Measurements from ENCODE around the gene KDM4C. TPM values are rescaled to one million over a fixed set of nuclear protein-coding genes. Genes with fewer than 3 reads are reported as not detected.

KDM4C gene
- polyA plus RNA-seq, 1 donor (not counting 4 experiments of a cell fraction or from before 2014, with no cell fraction given): 17.2 TPM

DNA sequence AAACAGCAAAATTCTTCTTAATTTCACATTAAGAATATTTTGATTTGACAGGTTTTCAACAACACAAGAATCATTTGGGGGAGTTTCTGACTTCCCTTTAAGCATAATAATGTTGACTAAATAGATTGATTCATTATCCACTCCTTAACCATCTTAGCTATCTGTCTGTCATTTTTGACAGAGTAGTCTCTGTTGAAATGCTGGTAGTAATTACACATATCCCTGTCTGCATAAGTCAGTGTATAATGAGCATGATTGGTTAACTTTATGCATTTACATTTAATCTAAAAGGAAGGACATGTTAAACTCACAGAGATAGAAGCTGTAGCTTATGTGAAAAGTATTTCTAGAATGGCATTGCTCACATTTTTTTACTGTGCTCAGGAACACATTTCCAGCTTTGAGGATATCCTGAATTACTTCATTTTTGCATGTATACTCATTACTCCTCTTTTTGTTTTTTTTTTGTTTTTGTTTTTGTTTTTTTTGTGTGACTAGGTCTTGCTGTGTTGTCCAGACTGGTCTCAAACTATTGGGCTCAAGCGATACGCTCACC, 385.9 kb downstream of the KDM4C start:
- no peak overlapping the region for H3K27ac ChIP-seq (ENCODE audit: control insufficient read depth, insufficient read depth, low read length)
- TF ChIP-seq EZH2 (IDR thresholded peaks at IDR 0.05; ENCODE audit: low read length): no peak
- TF ChIP-seq, protein P1, sequence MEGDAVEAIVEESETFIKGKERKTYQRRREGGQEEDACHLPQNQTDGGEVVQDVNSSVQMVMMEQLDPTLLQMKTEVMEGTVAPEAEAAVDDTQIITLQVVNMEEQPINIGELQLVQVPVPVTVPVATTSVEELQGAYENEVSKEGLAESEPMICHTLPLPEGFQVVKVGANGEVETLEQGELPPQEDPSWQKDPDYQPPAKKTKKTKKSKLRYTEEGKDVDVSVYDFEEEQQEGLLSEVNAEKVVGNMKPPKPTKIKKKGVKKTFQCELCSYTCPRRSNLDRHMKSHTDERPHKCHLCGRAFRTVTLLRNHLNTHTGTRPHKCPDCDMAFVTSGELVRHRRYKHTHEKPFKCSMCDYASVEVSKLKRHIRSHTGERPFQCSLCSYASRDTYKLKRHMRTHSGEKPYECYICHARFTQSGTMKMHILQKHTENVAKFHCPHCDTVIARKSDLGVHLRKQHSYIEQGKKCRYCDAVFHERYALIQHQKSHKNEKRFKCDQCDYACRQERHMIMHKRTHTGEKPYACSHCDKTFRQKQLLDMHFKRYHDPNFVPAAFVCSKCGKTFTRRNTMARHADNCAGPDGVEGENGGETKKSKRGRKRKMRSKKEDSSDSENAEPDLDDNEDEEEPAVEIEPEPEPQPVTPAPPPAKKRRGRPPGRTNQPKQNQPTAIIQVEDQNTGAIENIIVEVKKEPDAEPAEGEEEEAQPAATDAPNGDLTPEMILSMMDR (optimal IDR thresholded peaks at IDR 0.05 in 1 of 3, IDR thresholded peaks at IDR 0.05 in 1 of 3, conservative IDR thresholded peaks at IDR 0.05 in 1 of 3; ENCODE audit: extremely low read depth in 1 of 3, insufficient read depth in 2 of 3, low read length in 3 of 3): no peak
- no peak overlapping the region for H3K4me2 ChIP-seq (ENCODE audit: control insufficient read depth, extremely low read depth, insufficient read depth, low read depth, low read length)
- H4K20me1 ChIP-seq (ENCODE audit: control insufficient read depth, extremely low read depth, insufficient read depth, low read length): no peaks in the 10 kb centered on the region
- no peak overlapping the region for H3K9ac ChIP-seq (ENCODE audit: control insufficient read depth, extremely low read depth, insufficient read depth, low read length)
- no peaks in the 10 kb centered on the region for H3K9me1 ChIP-seq (ENCODE audit: control insufficient read depth, extremely low read depth, insufficient read depth, low read length)
- peaks cover 7% of the 10 kb centered on the region for H3K4me1 ChIP-seq (ENCODE audit: control insufficient read depth, extremely low read depth, insufficient read depth, low read length)
- H3K9me3 ChIP-seq (ENCODE audit: control insufficient read depth, low read depth, low read length): no peaks in the 10 kb centered on the region
- dilution Hi-C loops (cut with MboI; ENCODE audit: extremely low pct_ligation_motif_present, low sequenced_read_pairs): no loop called here
- no peak overlapping the region for H2AFZ ChIP-seq (ENCODE audit: control insufficient read depth, low read length)
- no peak overlapping the region for H3K4me3 ChIP-seq (ENCODE audit: control insufficient read depth in 2 of 3, extremely low read depth in 1 of 3, insufficient read depth in 2 of 3, low read depth in 1 of 3, low read length in 3 of 3)
- DNase-seq (ENCODE audit: low read depth, low spot score) (no peak), FAIRE-seq (no peak)
- no peaks in the 10 kb centered on the region for H3K27me3 ChIP-seq (ENCODE audit: control insufficient read depth, extremely low read depth, insufficient read depth, low read length)
- H3K79me2 ChIP-seq (ENCODE audit: control insufficient read depth, insufficient read depth, low read length): no peaks in the 10 kb centered on the region
- peaks cover 0 to 2% of the 10 kb centered on the region in 2 experiments for H3K36me3 ChIP-seq (ENCODE audit: control insufficient read depth in 2 of 2, extremely low read depth in 1 of 2, insufficient read depth in 2 of 2, low read length in 2 of 2)

DNA sequence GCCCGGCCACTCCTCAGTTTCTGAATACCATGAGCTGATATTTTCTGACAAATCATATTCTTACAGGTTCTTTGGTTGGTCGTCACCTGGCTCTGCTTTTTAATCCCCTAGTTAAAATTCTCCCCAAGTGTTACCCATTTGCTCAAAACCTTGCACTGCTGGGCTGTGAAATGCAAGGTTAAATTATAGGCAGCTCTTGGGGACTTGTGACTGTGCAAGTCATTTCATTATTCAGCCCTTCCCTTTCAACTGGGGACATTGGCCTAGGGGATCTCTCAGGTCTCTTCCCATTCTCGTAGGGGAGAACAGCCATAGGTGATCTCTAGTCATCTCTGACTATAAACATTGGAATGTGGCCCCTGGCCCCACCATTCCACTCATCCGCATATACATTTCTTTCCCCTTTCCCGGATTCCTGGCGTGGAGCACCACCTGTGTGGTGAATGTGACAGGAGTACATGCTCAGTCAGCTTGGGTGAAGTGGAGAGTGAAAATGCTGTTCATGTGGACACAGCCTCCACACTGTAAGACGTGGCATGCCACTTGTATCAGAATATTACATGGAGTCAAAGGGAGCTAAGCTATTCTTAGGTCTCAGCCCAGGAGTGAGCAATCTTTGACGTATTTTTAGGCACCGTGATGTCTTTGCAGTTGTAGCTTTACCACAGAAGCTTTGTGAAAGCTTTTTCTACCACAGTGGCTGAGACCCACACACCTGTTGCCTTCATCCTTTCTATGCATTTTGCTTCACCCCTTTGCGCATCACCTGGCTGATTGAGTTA, 386.7 kb downstream of the KDM4C start:
- Histone ChIP-seq H3K9ac (ENCODE audit: control insufficient read depth, extremely low read depth, insufficient read depth, low read length) (no peak overlapping the region), H4K20me1 (ENCODE audit: control insufficient read depth, extremely low read depth, insufficient read depth, low read length) (no peaks in the 10 kb centered on the region), H3K4me3 (ENCODE audit: control insufficient read depth in 2 of 3, extremely low read depth in 1 of 3, insufficient read depth in 2 of 3, low read depth in 1 of 3, low read length in 3 of 3) (no peak overlapping the region), H3K9me1 (ENCODE audit: control insufficient read depth, extremely low read depth, insufficient read depth, low read length) (no peaks in the 10 kb centered on the region), H3K4me1 (ENCODE audit: control insufficient read depth, extremely low read depth, insufficient read depth, low read length) (peaks cover 7% of the 10 kb centered on the region), H3K79me2 (ENCODE audit: control insufficient read depth, insufficient read depth, low read length) (no peaks in the 10 kb centered on the region), H3K9me3 (ENCODE audit: control insufficient read depth, low read depth, low read length) (no peaks in the 10 kb centered on the region), H3K27me3 (ENCODE audit: control insufficient read depth, extremely low read depth, insufficient read depth, low read length) (no peaks in the 10 kb centered on the region), H2AFZ (ENCODE audit: control insufficient read depth, low read length) (no peak overlapping the region), H3K27ac (ENCODE audit: control insufficient read depth, insufficient read depth, low read length) (no peak overlapping the region), H3K36me3 (ENCODE audit: control insufficient read depth in 2 of 2, extremely low read depth in 1 of 2, insufficient read depth in 2 of 2, low read length in 2 of 2) (peaks cover 0 to 7% of the 10 kb centered on the region in 2 experiments), H3K4me2 (ENCODE audit: control insufficient read depth, extremely low read depth, insufficient read depth, low read depth, low read length) (no peak overlapping the region)
- no peak for FAIRE-seq
- dilution Hi-C loops (cut with MboI; ENCODE audit: extremely low pct_ligation_motif_present, low sequenced_read_pairs): no loop called here
- TF ChIP-seq, protein P1 (optimal IDR thresholded peaks at IDR 0.05 in 1 of 3, IDR thresholded peaks at IDR 0.05 in 1 of 3, conservative IDR thresholded peaks at IDR 0.05 in 1 of 3; ENCODE audit: extremely low read depth in 1 of 3, insufficient read depth in 2 of 3, low read length in 3 of 3): no peak
- TF ChIP-seq EZH2 (IDR thresholded peaks at IDR 0.05; ENCODE audit: low read length): no peak
- no peak for DNase-seq (ENCODE audit: low read depth, low spot score)
